ENCODE data around the gene ZNF443. TPM values are rescaled to one million over a fixed set of nuclear protein-coding genes. Genes with fewer than 3 reads are reported as not detected.
"Not testable (repeated sequence)": the region's sequence is repeated elsewhere in the genome, so short reads cannot be mapped to it uniquely, and the experiment has no call there.

Gene ZNF443
- total and polyA plus RNA-seq, 4 donors = 1.4 to 9.4 (median 3.0) TPM

- TF ChIP-seq, protein P1, sequence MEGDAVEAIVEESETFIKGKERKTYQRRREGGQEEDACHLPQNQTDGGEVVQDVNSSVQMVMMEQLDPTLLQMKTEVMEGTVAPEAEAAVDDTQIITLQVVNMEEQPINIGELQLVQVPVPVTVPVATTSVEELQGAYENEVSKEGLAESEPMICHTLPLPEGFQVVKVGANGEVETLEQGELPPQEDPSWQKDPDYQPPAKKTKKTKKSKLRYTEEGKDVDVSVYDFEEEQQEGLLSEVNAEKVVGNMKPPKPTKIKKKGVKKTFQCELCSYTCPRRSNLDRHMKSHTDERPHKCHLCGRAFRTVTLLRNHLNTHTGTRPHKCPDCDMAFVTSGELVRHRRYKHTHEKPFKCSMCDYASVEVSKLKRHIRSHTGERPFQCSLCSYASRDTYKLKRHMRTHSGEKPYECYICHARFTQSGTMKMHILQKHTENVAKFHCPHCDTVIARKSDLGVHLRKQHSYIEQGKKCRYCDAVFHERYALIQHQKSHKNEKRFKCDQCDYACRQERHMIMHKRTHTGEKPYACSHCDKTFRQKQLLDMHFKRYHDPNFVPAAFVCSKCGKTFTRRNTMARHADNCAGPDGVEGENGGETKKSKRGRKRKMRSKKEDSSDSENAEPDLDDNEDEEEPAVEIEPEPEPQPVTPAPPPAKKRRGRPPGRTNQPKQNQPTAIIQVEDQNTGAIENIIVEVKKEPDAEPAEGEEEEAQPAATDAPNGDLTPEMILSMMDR (IDR thresholded peaks at IDR 0.05; ENCODE audit: control extremely low read depth, extremely low read depth) = no peak
- Histone ChIP-seq H3K9me3 (ENCODE audit: control insufficient read depth in 4 of 4, insufficient read depth in 3 of 4, low read length in 3 of 4) (no peaks in the 10 kb centered on the region), H3K9ac (ENCODE audit: insufficient read depth in 1 of 2, low read length in 2 of 2) (peak overlapping the region in 1 of 2 donors; percentile 47), H3K4me1 (ENCODE audit: control insufficient read depth in 5 of 5, insufficient read depth in 5 of 5, low read length in 5 of 5) (peaks cover 3 to 20% (median 7%) of the 10 kb centered on the region in 5 donors), H3K27me3 (ENCODE audit: control insufficient read depth in 3 of 3, insufficient read depth in 3 of 3, low read length in 2 of 3) (no peaks in the 10 kb centered on the region), H3K36me3 (ENCODE audit: control insufficient read depth in 4 of 4, insufficient read depth in 4 of 4, low read length in 4 of 4) (peaks cover 0 to 2% (median 0%) of the 10 kb centered on the region in 4 donors), H3K4me3 (no peak overlapping the region), H3K27ac (ENCODE audit: low read depth in 1 of 2, low read length in 1 of 2) (no peak overlapping the region)
- DNase-seq = no peak
- ATAC-seq (ENCODE audit: insufficient read depth, low FRiP score) = no peak
- WGBS, 2 donors = 39 to 57% methylated on average over 4 of the region's 4 CpGs
Measured at GRCh38 chr19:12481781-12482508, 41.1 kb upstream of the ZNF443 start.

DNA sequence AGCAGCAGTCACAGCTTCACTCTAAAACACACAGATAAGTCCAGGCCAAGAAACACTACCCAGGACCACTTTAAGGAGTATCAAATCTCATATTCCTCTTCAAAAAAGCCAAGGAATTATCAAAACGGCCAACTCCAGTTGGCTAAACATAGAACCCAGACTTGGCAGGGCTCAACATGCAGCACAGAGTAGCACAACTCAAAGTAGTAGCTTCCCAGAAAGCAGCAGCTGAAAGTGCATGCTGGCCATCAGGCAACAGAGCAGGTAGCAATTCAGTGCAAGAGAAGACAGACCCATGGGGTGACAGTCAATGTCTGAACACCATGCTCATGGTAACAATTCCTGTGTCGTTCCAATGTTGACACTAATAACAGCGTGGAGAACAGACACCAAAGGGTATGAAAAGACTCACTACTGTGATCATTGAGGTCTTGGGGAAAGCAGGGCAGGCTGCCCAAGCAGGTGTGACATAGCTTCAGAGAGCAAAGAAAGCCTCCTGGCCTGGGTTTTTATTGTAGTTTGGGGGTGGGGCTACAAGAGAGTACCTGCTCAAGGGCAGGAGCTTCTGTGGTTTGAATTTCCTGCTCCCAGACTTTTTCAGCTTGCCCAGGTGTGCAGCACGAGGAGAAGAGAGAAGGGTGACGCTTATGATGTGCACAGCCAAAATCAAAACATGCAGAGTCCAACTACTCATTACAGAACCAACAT lies 37.6 kb upstream of the ZNF443 start:
- Histone ChIP-seq H3K9me3 (ENCODE audit: control insufficient read depth in 4 of 4, insufficient read depth in 3 of 4, low read length in 3 of 4) (peaks cover 0 to 3% (median 0%) of the 10 kb centered on the region in 4 donors), H3K27ac (ENCODE audit: low read depth in 1 of 2, low read length in 1 of 2) (no peak overlapping the region), H3K9ac (ENCODE audit: insufficient read depth in 1 of 2, low read length in 2 of 2) (no peak overlapping the region), H3K27me3 (ENCODE audit: control insufficient read depth in 3 of 3, insufficient read depth in 3 of 3, low read length in 2 of 3) (no peaks in the 10 kb centered on the region), H3K4me1 (ENCODE audit: control insufficient read depth in 5 of 5, insufficient read depth in 5 of 5, low read length in 5 of 5) (peaks cover 3 to 8% (median 5%) of the 10 kb centered on the region in 5 donors), H3K36me3 (ENCODE audit: control insufficient read depth in 4 of 4, insufficient read depth in 4 of 4, low read length in 4 of 4) (no peaks in the 10 kb centered on the region), H3K4me3 (no peak overlapping the region)
- ATAC-seq (ENCODE audit: insufficient read depth, low FRiP score) (no peak), DNase-seq (no peak)
- 61 to 76% methylated on average over 5 of the region's 5 CpGs for WGBS, 2 donors
- TF ChIP-seq, protein P1 (IDR thresholded peaks at IDR 0.05; ENCODE audit: control extremely low read depth, extremely low read depth) = no peak

DNA sequence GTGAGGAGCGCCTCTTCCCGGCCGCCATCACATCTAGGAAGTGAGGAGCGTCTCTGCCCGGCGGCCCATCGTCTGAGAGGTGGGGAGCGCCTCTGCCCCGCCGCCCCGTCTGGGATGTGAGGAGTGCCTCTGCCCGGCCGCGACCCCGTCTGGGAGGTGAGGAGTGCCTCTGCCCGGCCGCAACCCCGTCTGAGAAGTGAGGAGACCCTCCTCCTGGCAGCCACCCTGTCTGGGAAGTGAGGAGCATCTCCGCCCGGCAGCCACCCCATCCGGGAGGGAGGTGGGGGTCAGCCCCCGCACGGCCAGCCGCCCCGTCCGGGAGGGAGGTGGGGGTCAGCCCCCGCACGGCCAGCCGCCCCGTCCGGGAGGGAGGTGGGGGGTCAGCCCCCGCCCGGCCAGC lies 26.8 kb upstream of the ZNF443 start:
- H3K27me3 ChIP-seq (ENCODE audit: control insufficient read depth in 3 of 3, insufficient read depth in 3 of 3, low read length in 2 of 3); H3K9ac ChIP-seq (ENCODE audit: insufficient read depth in 1 of 2, low read length in 2 of 2); ATAC-seq (ENCODE audit: insufficient read depth, low FRiP score); H3K4me3 ChIP-seq; H3K27ac ChIP-seq (ENCODE audit: low read depth in 1 of 2, low read length in 1 of 2); H3K4me1 ChIP-seq (ENCODE audit: control insufficient read depth in 5 of 5, insufficient read depth in 5 of 5, low read length in 5 of 5); DNase-seq: not testable (repeated sequence)
- WGBS, 2 donors = 97 to 98% methylated on average over 22 to 33 of the region's 33 CpGs
- Histone ChIP-seq H3K36me3 (ENCODE audit: control insufficient read depth in 4 of 4, insufficient read depth in 4 of 4, low read length in 4 of 4) (peaks cover 0 to 35% (median 28%) of the 10 kb centered on the region in 4 donors), H3K9me3 (ENCODE audit: control insufficient read depth in 4 of 4, insufficient read depth in 3 of 4, low read length in 3 of 4) (peaks cover 13 to 37% (median 28%) of the 10 kb centered on the region in 4 donors)

DNA sequence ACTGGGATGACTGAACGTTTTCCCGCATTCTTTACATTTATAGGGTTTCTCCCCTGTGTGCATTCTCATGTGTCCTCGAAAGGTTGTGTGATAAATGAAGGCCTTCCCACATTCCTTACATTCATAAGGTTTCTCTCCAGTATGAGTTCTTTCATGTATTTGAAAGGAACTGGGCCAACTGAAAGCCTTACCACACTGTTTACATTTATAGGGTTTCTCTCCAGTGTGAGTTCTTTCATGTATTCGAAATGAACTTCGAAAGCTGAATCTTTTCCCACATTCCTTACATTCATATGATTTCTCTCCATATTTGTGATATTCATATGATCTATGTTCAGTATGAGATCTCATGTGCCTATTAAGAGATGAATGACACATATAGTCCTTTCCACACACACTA lies 24.4 kb upstream of the ZNF443 start:
- DNase-seq = no peak
- Histone ChIP-seq H3K9ac (ENCODE audit: insufficient read depth in 1 of 2, low read length in 2 of 2) (no peak overlapping the region), H3K27ac (ENCODE audit: low read depth in 1 of 2, low read length in 1 of 2) (no peak overlapping the region), H3K27me3 (ENCODE audit: control insufficient read depth in 3 of 3, insufficient read depth in 3 of 3, low read length in 2 of 3) (no peaks in the 10 kb centered on the region), H3K4me3 (no peak overlapping the region), H3K9me3 (ENCODE audit: control insufficient read depth in 4 of 4, insufficient read depth in 3 of 4, low read length in 3 of 4) (peaks cover 9 to 37% (median 32%) of the 10 kb centered on the region in 4 donors), H3K4me1 (ENCODE audit: control insufficient read depth in 5 of 5, insufficient read depth in 5 of 5, low read length in 5 of 5) (no peaks in the 10 kb centered on the region), H3K36me3 (ENCODE audit: control insufficient read depth in 4 of 4, insufficient read depth in 4 of 4, low read length in 4 of 4) (peaks cover 0 to 43% (median 31%) of the 10 kb centered on the region in 4 donors)
- TF ChIP-seq, protein P1 (IDR thresholded peaks at IDR 0.05; ENCODE audit: control extremely low read depth, extremely low read depth) = no peak
- WGBS, 2 donors = 77 to 96% methylated on average over 5 of the region's 5 CpGs
- no peak for ATAC-seq (ENCODE audit: insufficient read depth, low FRiP score)

All from lung (tissue), 12 donors.